Cardiac muscle cell (in vitro differentiated cells and primary cell): Measurements from ENCODE around the gene PCDHA13. TPM values are rescaled to one million over a fixed set of nuclear protein-coding genes. Genes with fewer than 3 reads are reported as not detected.

Experiments used
- DNase-seq, 2 donors: peaks; one replicate each; pipeline versions ENCODE4 v3.0.0 to v3.0.0-alpha.2; 2010 to 2017; ENCODE audit warnings: low read depth in 1 of 2, low spot score in 1 of 2
- H3K27ac ChIP-seq: fragments of 200-600 bp; sonication (generic); 2 replicates; pipeline ENCODE4 v1.5.1; 2016
- H3K27me3 ChIP-seq: fragments of 200-600 bp; sonication (generic); 2 replicates; pipeline ENCODE4 v1.6.0; 2016; ENCODE audit warnings: control low read depth
- H3K36me3 ChIP-seq: fragments of 200-600 bp; sonication (generic); 2 replicates; pipeline ENCODE4 v1.5.1; 2016; ENCODE audit warnings: control low read depth
- H3K4me1 ChIP-seq: fragments of 200-600 bp; sonication (generic); 2 replicates; pipeline ENCODE4 v1.8.1; 2017; ENCODE audit warnings: low read depth, mild to moderate bottlenecking, mixed run types
- H3K4me3 ChIP-seq: fragments of 200-600 bp; sonication (generic); 2 replicates; pipeline ENCODE4 v1.5.1; 2016; ENCODE audit warnings: mild to moderate bottlenecking
- H3K9me3 ChIP-seq: fragments of 200-600 bp; sonication (generic); 2 replicates; pipeline ENCODE4 v1.5.1; 2017; ENCODE audit warnings: low read depth, mild to moderate bottlenecking, control low read depth
- polyA plus RNA-seq: library from polyadenylated mRNA; unstranded; fragments of >200 nt; fragmentation: Nextera tagmentation; extraction: Ambion mirVana; gene quantifications from 2 replicates; pipeline ENCODE4 v1.2.1, GENCODE V29; 2016
- total RNA-seq: library from RNA; depleted of rRNA; stranded (reverse); fragments of >200 nt; gene quantifications from 2 replicates; pipeline ENCODE4 v1.2.3, GENCODE V29; 2016
- TF ChIP-seq, protein P1 (sequence below): IDR thresholded peaks from 2 replicates; pipeline ENCODE4 v1.5.1; 2012; ENCODE audit warnings: low read depth, mild to moderate bottlenecking, low read length

Gene PCDHA13
- total and polyA plus RNA-seq, 2 experiments from 2014 or later: 0.34 to 2.3 TPM

DNA sequence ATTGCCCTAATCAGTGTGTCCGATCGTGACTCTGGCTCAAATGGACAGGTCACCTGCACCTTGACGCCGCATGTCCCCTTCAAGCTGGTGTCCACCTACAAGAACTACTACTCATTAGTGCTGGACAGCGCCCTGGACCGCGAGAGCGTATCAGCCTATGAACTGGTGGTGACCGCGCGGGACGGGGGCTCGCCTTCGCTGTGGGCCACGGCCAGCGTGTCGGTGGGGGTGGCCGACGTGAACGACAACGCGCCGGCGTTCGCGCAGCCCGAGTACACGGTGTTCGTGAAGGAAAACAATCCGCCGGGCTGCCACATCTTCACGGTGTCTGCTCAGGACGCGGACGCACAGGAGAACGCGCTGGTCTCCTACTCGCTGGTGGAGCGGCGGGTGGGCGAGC, 1.4 kb downstream of the PCDHA13 start:
- TF ChIP-seq, protein P1, sequence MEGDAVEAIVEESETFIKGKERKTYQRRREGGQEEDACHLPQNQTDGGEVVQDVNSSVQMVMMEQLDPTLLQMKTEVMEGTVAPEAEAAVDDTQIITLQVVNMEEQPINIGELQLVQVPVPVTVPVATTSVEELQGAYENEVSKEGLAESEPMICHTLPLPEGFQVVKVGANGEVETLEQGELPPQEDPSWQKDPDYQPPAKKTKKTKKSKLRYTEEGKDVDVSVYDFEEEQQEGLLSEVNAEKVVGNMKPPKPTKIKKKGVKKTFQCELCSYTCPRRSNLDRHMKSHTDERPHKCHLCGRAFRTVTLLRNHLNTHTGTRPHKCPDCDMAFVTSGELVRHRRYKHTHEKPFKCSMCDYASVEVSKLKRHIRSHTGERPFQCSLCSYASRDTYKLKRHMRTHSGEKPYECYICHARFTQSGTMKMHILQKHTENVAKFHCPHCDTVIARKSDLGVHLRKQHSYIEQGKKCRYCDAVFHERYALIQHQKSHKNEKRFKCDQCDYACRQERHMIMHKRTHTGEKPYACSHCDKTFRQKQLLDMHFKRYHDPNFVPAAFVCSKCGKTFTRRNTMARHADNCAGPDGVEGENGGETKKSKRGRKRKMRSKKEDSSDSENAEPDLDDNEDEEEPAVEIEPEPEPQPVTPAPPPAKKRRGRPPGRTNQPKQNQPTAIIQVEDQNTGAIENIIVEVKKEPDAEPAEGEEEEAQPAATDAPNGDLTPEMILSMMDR: no peak
- Histone ChIP-seq H3K4me3 (no peak overlapping the region), H3K27me3 (no peaks in the 10 kb centered on the region), H3K4me1 (no peaks in the 10 kb centered on the region), H3K27ac (no peak overlapping the region), H3K36me3 (no peaks in the 10 kb centered on the region), H3K9me3 (no peaks in the 10 kb centered on the region)
- no peak for DNase-seq

DNA sequence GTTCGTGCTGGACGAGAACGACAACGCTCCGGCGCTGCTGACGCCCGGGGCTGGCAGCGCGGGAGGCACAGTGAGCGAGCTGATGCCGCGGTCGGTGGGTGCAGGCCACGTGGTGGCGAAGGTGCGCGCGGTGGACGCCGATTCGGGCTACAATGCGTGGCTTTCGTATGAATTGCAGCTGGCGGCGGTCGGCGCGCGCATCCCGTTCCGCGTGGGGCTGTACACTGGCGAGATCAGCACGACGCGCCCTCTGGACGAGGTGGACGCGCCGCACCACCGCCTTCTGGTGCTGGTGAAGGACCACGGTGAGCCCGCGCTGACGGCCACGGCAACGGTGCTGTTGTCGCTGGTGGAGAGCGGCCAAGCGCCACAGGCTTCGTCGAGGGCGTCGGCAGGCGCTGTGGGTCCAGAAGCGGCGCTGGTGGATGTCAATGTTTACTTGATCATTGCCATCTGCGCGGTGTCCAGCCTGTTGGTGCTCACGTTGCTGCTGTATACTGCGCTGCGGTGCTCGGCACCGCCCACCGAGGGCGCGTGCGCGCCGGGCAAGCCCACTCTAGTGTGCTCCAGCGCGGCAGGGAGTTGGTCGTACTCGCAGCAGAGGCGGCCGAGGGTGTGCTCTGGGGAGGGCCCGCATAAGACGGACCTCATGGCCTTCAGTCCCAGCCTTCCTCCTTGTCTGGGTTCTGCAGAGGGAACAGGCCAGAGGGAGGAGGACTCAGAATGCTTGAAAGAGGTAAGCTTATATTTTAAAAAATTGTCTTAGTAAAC, 2.2 kb downstream of the PCDHA13 start:
- H3K27me3 ChIP-seq: no peaks in the 10 kb centered on the region
- no peak overlapping the region for H3K27ac ChIP-seq
- no peak overlapping the region for H3K4me3 ChIP-seq
- H3K9me3 ChIP-seq: no peaks in the 10 kb centered on the region
- no peaks in the 10 kb centered on the region for H3K36me3 ChIP-seq
- no peak for DNase-seq
- TF ChIP-seq, protein P1: no peak
- no peaks in the 10 kb centered on the region for H3K4me1 ChIP-seq

DNA sequence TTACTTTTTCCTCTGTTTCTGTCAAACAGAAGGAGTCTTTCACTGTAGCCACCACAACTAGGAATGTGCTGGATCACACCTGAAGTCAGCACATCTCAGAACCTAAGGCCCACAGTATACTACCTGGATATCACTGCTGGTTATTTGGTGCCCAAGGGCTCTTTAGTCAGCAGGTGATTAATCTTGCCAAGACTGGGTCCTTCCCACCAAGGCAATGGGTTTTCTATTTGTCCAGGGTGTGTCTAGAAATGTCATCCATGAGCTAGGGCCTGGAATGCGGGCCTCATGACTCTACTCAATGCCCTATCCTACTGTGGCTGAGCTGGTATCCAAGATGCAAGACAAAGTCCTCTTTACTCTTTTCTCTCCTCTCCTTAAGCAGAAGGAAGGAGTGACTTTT, 34.4 kb downstream of the PCDHA13 start:
- TF ChIP-seq, protein P1: no peak
- Histone ChIP-seq H3K27me3 (no peaks in the 10 kb centered on the region), H3K9me3 (no peaks in the 10 kb centered on the region), H3K4me1 (no peaks in the 10 kb centered on the region), H3K4me3 (no peak overlapping the region), H3K36me3 (no peaks in the 10 kb centered on the region), H3K27ac (no peak overlapping the region)
- DNase-seq: no peak

DNA sequence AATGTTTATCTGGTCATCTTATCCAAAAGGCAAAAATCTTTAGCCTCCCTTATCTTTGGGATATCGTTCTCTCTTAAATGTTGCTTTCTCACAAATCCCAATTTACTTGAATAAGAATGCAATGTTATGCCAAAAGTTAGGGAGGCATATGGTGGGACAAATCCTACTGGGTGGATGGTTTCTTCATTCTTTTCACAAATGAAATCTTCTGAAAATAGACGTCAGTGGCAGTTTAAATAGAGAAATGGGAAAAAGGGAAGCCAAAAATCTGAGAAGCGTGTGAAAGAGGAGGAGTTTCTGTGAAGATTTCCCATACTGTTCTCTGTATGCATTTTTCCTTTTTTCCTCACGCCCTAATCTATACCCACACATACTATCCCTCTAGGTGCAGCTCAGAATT, 41.7 kb downstream of the PCDHA13 start:
- peaks cover 3% of the 10 kb centered on the region for H3K4me1 ChIP-seq
- no peaks in the 10 kb centered on the region for H3K36me3 ChIP-seq
- DNase-seq: no peak
- H3K9me3 ChIP-seq: no peaks in the 10 kb centered on the region
- H3K27me3 ChIP-seq: peaks cover 16% of the 10 kb centered on the region
- TF ChIP-seq, protein P1: no peak
- H3K27ac ChIP-seq: no peak overlapping the region
- H3K4me3 ChIP-seq: no peak overlapping the region

DNA sequence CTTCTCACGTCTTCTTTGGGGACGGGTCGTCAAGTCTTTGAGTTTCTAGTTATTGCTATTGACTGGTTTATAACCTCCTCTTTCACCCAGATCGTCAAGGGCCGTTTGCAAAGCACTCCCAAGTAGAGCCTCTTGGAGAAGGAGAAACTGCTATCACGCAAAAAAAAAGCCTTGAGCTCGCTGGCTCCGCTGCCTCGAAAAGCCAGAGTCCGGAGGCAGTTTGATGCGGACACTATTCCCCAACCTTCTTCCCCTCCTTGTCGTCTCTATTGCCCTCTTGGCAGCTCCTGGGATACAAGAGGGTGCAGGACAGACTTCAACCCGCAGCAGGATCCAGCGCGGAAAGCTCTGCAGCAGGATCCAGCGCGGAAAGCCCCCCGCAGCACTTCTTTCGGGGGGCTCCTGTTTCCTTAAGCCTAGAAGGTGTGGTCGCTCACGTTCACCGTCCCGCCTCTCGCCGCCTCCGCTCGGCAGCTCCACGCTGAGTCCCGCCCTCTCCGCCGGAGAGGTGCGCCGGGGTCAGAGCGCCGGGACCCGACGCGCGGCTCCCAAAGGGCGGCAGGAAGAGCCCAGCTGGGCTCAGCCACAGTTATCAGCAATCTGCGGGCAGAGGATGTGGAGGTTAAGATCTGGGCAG, 44.0 kb downstream of the PCDHA13 start, which contains the start of gene PCDHAC1:
Gene PCDHAC1 (plus strand): TSS at position 494 of the 637 bp plus-strand sequence. CDS start 594 bp downstream, outside the sequence.
- peaks cover 3% of the 10 kb centered on the region for H3K4me1 ChIP-seq

More for the DNA sequence above, 44.0 kb downstream of the PCDHA13 start, which contains the start of gene PCDHAC1:
- H3K27me3 ChIP-seq: peaks cover 16% of the 10 kb centered on the region
- TF ChIP-seq, protein P1: no peak
- no peak within 1 kb of the TSS for H3K27ac ChIP-seq
- H3K36me3 ChIP-seq: no peaks in the 10 kb centered on the region
- peak within 1 kb of the TSS; percentile 26 for H3K4me3 ChIP-seq
- DNase-seq: peak in 1 of 2 donors; percentile 77
- H3K9me3 ChIP-seq: no peaks in the 10 kb centered on the region
